Endothelial cell (in vitro differentiated cells): ENCODE results near the gene RAB40B. TPM values are rescaled to one million over a fixed set of nuclear protein-coding genes. Genes with fewer than 3 reads are reported as not detected.

ENCODE experiments used
- DNase-seq: peaks from one replicate; pipeline ENCODE4 v3.0.0; 2021; ENCODE audit warnings: low spot score
- H3K27ac Mint-ChIP-seq: one replicate; pipeline ENCODE4 v1.8.0; 2021; ENCODE audit warnings: mixed read lengths, inconsistent platforms; ENCODE audit not compliant: unreplicated experiment
- H3K27me3 Mint-ChIP-seq: one replicate; pipeline ENCODE4 v1.8.0; 2021; ENCODE audit warnings: mild to moderate bottlenecking, moderate library complexity, mixed read lengths, inconsistent platforms; ENCODE audit not compliant: unreplicated experiment
- H3K36me3 Mint-ChIP-seq: one replicate; pipeline ENCODE4 v1.8.0; 2021; ENCODE audit warnings: mild to moderate bottlenecking, low read depth, mixed read lengths, inconsistent platforms; ENCODE audit not compliant: unreplicated experiment
- H3K4me1 Mint-ChIP-seq: one replicate; pipeline ENCODE4 v1.8.0; 2021; ENCODE audit warnings: mild to moderate bottlenecking, mixed read lengths, inconsistent platforms; ENCODE audit not compliant: unreplicated experiment
- H3K4me3 Mint-ChIP-seq: one replicate; pipeline ENCODE4 v1.8.0; 2021; ENCODE audit warnings: mild to moderate bottlenecking, mixed read lengths, inconsistent platforms; ENCODE audit not compliant: unreplicated experiment
- H3K9me3 Mint-ChIP-seq: one replicate; pipeline ENCODE4 v1.8.0; 2021; ENCODE audit warnings: mixed read lengths, inconsistent platforms; ENCODE audit not compliant: unreplicated experiment
- total RNA-seq: library from RNA; stranded (reverse); fragmentation: NEBNext Ultra II Directional; extraction: Animal tissue kit (Norgen Biotek cat#: 25700); gene quantifications from one replicate; pipeline ENCODE4 v1.2.1, GENCODE V29; 2021; ENCODE audit not compliant: unreplicated experiment
- TF ChIP-seq, protein P1 (sequence below): fragments of 200-600 bp; sonication (generic); IDR thresholded peaks from one replicate; pipeline ENCODE4 v1.5.0; 2021; ENCODE audit warnings: antibody characterized with exemption; ENCODE audit not compliant: unreplicated experiment

Gene RAB40B
- total RNA-seq, 1 donor from 2014 or later: 6.7 TPM

DNA sequence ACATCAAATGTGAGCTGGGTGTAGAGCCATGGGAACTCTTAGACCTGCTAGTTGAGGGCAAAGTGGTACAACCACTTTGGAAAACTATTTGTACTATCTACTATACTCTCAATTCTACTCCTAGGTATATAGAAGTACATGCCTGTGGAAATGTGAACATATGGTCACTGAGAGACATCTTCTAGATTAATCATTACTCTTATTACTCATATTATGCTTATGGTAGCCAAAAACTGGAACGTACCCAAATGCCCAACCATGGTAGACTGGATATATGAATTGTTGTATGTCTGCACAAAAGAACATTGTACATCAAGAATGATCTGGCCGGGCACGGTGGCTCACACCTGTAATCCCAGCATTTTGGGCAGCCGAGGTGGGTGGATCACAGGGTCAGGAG, 53.0 kb downstream of the RAB40B start:
- Mint-ChIP-seq H3K9me3 (no peaks in the 10 kb centered on the region), H3K4me3 (no peak overlapping the region), H3K4me1 (peaks cover 4% of the 10 kb centered on the region), H3K36me3 (peaks cover 15% of the 10 kb centered on the region), H3K27ac (no peak overlapping the region), H3K27me3 (peaks cover 16% of the 10 kb centered on the region)
- DNase-seq: no peak
- TF ChIP-seq, protein P1, sequence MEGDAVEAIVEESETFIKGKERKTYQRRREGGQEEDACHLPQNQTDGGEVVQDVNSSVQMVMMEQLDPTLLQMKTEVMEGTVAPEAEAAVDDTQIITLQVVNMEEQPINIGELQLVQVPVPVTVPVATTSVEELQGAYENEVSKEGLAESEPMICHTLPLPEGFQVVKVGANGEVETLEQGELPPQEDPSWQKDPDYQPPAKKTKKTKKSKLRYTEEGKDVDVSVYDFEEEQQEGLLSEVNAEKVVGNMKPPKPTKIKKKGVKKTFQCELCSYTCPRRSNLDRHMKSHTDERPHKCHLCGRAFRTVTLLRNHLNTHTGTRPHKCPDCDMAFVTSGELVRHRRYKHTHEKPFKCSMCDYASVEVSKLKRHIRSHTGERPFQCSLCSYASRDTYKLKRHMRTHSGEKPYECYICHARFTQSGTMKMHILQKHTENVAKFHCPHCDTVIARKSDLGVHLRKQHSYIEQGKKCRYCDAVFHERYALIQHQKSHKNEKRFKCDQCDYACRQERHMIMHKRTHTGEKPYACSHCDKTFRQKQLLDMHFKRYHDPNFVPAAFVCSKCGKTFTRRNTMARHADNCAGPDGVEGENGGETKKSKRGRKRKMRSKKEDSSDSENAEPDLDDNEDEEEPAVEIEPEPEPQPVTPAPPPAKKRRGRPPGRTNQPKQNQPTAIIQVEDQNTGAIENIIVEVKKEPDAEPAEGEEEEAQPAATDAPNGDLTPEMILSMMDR: no peak

DNA sequence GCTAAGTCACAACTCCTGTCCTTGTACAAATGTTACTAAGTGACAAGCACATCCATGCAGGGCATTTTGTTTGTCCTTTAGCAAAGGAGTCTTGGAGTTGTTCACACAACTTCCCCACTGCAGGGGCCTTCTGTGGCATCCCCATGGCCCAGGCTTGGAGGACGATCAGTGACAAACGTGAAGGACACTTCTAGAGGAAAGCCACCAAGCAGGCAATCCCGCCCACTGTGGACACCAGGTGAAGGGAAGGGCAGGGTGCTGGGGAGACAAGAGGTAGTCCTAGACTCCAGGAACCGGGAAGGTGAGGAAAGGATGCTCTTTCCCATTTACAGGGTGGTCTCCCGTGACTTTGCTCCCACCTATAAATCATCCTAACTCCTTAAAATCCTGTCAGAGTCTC, 54.4 kb downstream of the RAB40B start:
- TF ChIP-seq, protein P1: no peak
- Mint-ChIP-seq H3K4me1 (peaks cover 4% of the 10 kb centered on the region), H3K27ac (no peak overlapping the region), H3K4me3 (peak overlapping the region; percentile 37), H3K9me3 (no peaks in the 10 kb centered on the region), H3K36me3 (peaks cover 25% of the 10 kb centered on the region), H3K27me3 (peaks cover 10% of the 10 kb centered on the region)
- DNase-seq: no peak

DNA sequence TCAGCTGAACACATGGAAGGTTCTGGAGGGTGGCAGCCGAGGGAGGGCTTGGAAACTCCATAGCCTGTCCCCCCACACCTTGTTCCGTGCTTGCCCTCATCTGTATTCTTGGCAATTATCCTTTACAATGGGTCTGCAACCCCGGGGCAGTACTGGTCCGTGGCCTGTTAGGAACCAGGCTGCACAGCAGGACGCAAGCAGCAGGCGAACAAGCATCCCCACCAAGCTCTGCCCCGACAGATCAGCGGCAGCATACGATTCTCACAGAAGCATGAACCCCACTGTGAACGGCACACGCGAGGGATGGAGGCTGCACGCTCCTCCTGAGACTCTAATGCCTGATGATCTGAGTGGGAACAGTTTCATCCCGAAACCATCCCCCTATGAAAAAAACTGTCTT, 56.5 kb downstream of the RAB40B start:
- Mint-ChIP-seq H3K36me3 (peaks cover 35% of the 10 kb centered on the region), H3K27ac (no peak overlapping the region), H3K4me1 (peaks cover 11% of the 10 kb centered on the region), H3K27me3 (peaks cover 11% of the 10 kb centered on the region), H3K4me3 (no peak overlapping the region), H3K9me3 (no peaks in the 10 kb centered on the region)
- DNase-seq: no peak
- TF ChIP-seq, protein P1: no peak

DNA sequence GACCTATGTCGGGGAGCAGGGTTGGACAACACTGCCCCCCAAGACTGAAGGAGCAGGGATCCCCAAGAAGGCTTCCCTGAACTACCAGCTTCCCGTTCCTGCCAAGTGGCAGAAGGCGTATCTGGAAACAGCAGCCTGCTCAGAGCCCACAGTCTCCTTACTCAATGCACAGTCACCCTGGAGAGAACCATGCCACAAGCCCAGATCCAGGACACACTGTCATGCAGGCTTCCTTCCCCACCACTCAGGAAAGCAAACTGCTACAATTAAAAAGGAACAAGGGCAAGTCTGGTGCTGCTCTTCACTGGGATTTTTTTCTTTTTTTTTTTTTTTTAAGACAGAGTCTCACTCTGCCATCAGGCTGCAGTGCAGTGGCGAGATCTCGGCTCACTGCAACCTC, 58.5 kb downstream of the RAB40B start:
- Mint-ChIP-seq H3K36me3 (peaks cover 46% of the 10 kb centered on the region), H3K4me3 (peak overlapping the region; percentile 31), H3K4me1 (peaks cover 15% of the 10 kb centered on the region), H3K27ac (no peak overlapping the region), H3K27me3 (peaks cover 2% of the 10 kb centered on the region), H3K9me3 (no peaks in the 10 kb centered on the region)
- TF ChIP-seq, protein P1: no peak
- DNase-seq: no peak

DNA sequence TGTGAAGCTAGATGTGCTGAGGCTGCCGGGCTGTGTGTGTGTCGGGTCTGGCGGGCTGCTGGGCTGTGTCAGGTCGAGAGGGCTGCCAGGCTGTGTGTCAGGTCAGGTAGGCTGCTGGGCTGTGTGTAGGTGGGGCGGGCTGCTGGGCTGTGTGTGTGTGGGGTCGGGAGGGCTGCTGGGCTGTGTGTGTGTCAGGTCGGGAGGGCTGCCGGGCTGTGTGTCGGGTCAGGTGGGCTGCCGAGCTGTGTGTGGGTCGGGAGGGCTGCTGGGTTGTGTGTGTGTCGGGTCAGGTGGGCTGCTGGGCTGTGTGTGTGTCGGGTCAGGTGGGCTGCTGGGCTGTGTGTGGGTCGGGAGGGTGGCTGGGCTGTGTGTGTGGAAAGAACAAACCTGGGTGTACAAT, 58.9 kb downstream of the RAB40B start:
- H3K36me3 Mint-ChIP-seq: peaks cover 46% of the 10 kb centered on the region
- H3K27ac Mint-ChIP-seq: no peak overlapping the region
- no peaks in the 10 kb centered on the region for H3K9me3 Mint-ChIP-seq
- TF ChIP-seq, protein P1: no peak
- H3K27me3 Mint-ChIP-seq: peaks cover 6% of the 10 kb centered on the region
- H3K4me3 Mint-ChIP-seq: peak overlapping the region; percentile 31
- peaks cover 15% of the 10 kb centered on the region for H3K4me1 Mint-ChIP-seq
- DNase-seq: no peak
